Measurements from ENCODE around the gene EFNA4.

DNA sequence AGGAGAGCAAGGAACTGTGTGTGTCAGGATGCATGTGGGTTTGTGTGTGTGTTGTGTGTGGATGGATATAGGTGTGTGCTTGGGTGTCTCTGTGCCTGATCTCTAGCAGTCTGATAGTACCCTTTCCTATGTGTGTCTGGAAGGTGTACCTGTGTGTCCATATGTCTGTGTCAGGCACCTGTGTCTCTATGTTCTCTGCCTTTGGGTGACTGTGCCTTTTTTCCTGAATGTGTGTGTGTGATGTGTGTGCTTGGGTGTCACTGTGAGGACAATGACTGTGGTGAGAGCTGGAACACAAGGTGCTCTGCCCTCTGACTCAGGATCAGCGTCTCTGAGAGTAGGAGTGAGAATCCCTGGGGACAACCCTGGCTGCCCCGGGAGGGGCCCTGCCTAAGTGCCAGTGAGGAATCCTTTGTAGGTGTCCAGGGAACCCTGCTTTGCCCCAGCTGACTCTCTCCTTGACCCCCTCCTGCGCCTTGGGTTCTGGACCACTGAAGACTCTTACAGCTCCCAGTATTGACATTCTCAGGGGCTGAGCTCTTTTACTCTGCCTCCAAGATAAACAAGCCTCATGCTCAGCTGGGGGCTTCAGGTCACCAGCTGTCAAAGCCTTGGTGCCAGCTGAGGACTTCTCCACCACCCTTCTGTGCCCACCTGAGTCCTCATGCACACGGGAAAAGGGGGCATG, 14.4 kb downstream of the EFNA4 start:
- TF ChIP-seq GATA3 (IDR thresholded peaks at IDR 0.05; ENCODE audit: low read depth, low read length) (no peak), GATA2 (IDR thresholded peaks at IDR 0.05; ENCODE audit: low read depth, low read length) (no peak)
